GM19328 (cell line): ENCODE data around the gene TRIM26.
"Not testable (repeated sequence)": the region's sequence is repeated elsewhere in the genome, so short reads cannot be mapped to it uniquely, and the experiment has no call there.

Source experiments
- ATAC-seq: cut with Tn5 transposase; IDR thresholded peaks from one replicate; pipeline ENCODE4 v1.9.1; 2021; ENCODE audit warnings: mild to moderate bottlenecking, moderate library complexity; ENCODE audit not compliant: unreplicated experiment

TRIM26 gene

GRCh38 chr6:30155520-30156261, 57.5 kb downstream of the TRIM26 start:
- no peak for ATAC-seq

GRCh38 chr6:30154709-30155519, 58.3 kb downstream of the TRIM26 start:
- no peak for ATAC-seq

GRCh38 chr6:30154061-30154460, 59.1 kb downstream of the TRIM26 start:
- ATAC-seq: no peak

DNA sequence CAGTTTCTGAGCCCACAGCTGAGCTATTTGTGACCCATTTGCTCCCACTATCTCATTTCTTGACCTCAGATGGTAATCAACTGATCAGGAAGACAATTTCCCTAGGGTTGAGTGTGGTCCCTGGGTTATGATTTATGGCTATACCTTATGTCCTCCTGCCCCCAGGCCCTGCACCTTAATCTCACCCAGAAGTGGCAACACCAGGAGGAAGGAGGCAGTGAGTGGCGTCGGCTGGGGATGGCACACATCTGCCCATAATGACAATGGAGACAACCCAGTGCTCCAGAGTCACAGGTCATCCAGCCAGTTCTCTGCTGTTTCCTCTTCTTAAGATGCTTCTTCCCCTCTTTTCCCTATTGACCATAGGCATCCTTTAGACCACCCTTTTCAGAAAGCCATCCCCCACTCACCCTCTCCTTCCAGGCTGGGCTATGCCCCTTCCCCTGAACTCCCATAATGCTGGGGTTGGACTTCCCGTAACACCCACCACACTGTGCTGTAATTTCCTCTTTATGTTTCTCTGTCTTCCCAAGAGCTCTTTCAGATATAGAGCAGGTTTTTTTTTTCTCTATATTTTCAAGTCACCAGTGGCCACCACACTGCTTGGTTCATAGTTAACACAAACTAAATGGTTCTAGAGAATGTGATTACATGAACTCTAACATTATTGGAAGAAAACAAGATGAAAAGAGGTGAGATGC, 60.1 kb downstream of the TRIM26 start:
- no peak for ATAC-seq

GRCh38 chr6:30152016-30152673, 61.1 kb downstream of the TRIM26 start:
- no peak for ATAC-seq

- ATAC-seq: no peak
Observed at GRCh38 chr6:30151580-30151979, 61.6 kb downstream of the TRIM26 start.

GRCh38 chr6:30150671-30151395, 62.4 kb downstream of the TRIM26 start:
- ATAC-seq: no peak

DNA sequence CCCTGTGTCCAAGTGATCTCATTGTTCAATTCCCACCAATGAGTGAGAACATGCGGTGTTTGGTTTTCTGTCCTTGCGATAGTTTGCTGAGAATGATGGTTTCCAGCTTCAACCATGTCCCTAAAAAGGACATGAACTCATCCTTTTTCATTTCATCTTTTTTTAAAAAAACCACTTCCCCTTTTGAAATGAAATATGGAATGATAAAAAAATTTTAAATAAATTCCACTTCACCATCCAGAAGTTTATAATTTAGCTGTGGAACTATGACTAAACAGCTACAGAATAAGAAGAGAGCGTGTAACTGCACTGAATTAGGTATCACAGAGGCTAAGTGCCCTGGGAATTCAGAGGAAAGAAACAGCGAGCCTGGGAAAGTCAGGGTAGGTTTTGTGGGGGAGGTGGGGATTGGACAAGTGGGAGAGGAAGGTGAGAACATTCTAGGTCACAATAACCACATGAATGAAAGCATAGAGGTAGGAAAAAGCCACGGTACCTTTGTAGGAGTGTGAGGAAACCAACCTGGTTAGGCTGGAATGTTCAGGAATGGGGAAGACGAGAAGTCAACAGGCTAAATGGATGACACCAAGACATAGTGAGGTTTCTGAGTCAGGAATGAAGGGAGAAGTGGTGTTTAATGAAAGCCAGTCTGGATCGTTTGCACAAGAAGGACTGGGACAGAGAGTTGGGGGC, 63.2 kb downstream of the TRIM26 start:
- no peak for ATAC-seq

DNA sequence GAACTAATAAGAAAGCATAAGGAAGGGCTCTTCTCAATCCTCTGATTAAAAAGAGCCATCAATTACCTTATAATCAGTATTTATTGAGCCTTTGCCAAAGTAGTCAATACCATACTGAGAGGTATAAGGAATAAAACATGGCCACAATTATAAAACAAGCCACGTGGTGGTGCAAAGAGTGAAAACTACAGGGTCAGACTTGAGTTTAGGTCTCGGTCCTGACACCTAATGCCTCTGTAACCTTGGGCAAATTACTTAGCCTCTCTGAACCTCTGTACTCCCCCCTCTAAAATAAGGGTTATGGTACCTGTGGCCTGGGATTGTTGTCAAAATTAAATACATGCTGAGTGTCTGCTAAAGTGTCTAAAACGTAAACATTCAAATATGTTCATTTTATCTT, 64.0 kb downstream of the TRIM26 start:
- no peak for ATAC-seq

- ATAC-seq: no peak
Observed at GRCh38 chr6:30147096-30147495, 66.1 kb downstream of the TRIM26 start.

DNA sequence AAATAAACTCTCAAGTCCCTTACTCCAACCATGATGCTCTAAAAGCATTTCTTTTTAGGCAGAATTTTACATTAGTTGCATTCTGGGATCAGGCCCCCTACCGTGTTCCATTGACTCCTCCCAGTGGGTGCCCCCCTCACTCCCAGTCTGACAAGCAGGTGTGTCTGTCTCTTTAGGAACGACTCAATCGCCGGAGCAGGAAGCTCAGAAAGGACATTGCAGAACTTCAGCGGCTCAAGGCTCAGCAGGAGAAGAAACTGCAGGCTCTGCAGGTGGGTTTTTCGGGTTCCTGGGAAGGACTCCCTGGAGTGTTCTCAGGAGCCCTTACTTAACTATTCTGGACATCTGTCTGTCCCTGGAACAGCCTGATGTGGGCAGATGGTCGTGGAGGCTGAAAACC, 67.4 kb downstream of the TRIM26 start:
- no peak for ATAC-seq

DNA sequence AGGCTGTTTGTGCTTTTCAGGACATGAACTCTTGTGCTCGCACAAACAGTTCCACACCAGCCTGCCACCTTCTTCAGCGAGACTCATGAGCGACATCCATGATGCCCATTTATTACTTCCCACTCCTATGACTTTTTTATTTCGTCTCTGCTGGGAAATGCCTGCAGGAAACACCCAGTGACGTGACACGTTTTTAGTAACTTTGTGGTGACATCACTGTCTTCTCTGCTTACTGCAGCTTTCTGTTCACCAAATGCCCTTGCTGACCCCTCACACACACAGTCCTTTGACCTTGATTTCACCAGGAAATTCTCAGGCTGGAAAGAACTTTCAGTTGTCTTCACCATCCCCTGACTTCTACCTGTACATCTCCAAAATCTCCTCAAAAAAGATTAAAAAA, 68.4 kb downstream of the TRIM26 start:
- no peak for ATAC-seq

DNA sequence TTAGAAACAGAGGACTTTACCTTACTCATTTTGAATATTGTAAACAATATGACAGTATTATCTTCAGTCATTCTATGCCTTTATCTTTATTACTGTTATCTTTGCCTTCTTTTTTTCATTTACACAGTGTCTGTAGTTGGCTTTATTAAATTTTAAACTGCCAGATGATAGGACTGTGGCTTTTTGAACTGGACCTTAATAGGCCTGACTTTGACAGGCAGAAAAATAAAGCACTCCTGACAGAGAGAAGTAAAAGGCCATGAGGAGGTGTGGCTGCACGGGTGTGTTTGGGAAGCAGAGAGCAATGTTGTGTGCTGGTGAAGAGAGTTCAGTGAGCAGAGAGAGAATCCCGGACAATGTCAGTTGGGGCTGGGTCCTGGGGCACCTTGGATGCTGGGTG, 69.4 kb downstream of the TRIM26 start:
- ATAC-seq: no peak

DNA sequence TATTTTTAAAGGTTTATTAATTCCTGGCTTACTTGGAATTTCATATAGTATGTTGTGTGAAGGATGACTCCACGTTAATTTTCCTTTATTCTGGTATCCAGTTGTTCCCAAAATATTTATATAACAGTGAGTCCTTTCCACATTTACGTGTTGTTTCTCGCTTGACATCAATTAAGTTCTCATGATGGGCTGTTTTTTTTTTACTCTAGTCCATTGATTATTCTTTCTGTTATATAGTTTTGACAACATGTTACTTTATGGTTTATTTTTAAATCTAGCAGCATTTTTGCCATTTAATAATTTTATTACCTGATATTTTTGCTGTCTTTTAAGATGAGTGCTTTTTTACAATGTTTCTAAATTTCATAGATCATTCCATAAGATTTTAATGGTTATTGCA, 70.5 kb downstream of the TRIM26 start:
- ATAC-seq: no peak

DNA sequence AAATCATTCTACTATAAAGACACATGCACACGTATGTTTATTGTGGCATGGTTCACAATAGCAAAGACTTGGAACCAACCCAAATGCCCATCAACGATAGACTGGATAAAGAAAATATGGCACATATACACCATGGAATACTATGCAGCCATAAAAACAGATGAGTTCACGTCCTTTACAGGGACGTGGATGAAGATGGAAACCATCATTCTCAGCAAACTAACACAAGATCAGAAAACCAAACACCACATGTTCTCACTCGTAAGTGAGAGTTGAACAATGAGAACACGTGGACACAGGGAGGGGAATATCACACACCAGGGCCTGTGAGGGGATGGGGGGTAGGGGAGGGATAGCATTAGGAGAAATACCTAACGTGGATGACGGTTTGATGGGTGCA, 73.0 kb downstream of the TRIM26 start:
- not testable (repeated sequence) for ATAC-seq

DNA sequence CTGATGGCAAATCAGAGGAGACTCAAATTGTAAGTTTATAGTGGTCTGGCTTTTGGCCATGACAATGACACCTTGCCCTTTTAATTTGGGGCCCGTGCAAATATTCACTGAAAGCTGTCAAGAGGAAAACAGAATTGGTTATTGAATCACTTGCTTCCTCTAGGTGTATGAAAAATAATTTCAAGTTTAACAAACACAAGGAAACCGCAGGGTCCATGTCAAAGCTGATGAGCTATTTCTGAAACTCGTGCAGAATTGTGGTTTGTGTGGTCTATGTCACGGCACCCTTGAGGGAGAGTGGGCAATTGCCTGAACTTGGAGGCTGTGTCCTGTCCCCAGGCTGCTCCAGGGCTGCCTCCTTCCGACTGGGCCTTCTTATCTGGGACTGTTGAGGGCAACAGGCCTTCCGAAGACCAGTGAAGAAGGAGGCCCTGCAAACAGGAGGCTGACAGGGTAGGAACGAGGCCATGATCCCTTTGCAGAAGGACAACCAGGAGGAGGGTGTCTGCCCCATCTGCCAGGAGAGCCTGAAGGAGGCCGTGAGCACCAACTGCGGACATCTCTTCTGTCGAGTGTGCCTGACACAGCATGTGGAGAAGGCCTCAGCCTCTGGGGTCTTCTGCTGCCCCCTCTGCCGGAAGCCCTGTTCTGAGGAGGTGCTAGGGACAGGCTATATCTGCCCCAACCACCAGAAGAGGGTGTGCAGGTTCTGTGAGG, 76.5 kb downstream of the TRIM26 start:
- no peak for ATAC-seq

- ATAC-seq: no peak
Observed at GRCh38 chr6:30135757-30136156, 77.4 kb downstream of the TRIM26 start, which contains the start of gene TRIM40. Gene TRIM40 (plus strand): TSS chr6:30136140. CDS start chr6:30137037, 897 bp downstream.

DNA sequence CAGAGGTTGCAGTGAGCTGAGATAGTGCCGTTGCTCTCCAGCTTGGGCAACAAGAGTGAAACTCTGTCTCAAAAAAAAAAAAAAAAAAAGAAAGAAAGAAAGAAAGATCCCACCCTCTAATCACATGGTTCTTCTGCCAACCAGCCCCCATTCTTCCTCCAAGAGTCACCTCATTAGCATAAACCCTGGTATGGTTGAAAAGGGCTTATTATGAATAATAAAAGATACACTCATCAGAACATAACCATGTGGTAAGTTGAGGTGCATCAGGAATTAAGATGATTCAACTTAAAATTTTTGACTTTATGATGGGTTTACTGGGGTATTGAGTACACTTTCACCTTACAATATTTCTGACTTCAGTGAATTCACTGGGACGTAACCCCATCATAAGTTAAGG, 78.1 kb downstream of the TRIM26 start:
- ATAC-seq: no peak
